GM21737 (cell line): ENCODE results near the gene FSD1L.
"Not testable (repeated sequence)": the region's sequence is repeated elsewhere in the genome, so short reads cannot be mapped to it uniquely, and the experiment has no call there.

Experiments used
- ATAC-seq: cut with Tn5 transposase; IDR thresholded peaks from one replicate; pipeline ENCODE4 v1.9.1; 2021; ENCODE audit warnings: mild to moderate bottlenecking, moderate library complexity; ENCODE audit not compliant: unreplicated experiment

The FSD1L gene

GRCh38 chr9:105483618-105484017 lies 35.8 kb downstream of the FSD1L start:
- no peak for ATAC-seq

GRCh38 chr9:105484226-105484625 lies 36.4 kb downstream of the FSD1L start:
- no peak for ATAC-seq

DNA sequence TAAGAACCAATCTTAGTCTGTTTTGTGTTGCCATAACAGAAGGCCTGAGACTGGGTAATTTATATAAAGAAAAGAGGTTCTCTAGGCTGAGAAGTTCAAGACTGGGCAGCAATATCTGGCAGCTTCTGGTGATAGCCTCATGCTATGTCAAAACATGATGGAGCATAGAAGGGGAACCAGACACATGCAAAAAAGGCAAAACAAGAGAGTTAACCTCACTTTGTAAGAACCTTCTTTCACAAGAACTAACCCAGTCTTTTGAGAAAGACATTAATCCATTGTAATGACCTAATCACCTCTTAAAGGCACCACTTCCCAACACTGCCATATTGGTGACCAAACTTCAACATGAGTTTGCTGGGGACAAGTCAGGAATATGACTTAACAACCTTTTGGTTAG lies 37.3 kb downstream of the FSD1L start:
- no peak for ATAC-seq

DNA sequence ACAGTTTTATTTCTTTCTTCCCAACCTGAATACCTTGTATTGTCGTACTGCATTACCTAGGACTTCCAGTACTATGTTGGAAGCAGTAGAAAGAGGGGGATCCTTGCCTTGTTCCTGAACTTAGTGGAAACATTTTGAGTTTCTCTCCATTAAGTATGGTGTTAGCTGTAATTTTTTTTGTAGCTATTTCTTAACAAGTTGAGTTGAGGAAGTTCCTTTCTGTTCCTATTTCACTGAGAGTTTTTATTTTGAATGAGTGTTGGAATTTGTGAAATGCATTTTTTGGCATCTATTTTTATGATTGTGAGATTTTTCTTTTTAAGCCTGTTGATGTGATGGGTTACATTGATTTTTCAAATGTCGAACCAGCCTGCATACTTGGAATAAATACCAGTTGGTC lies 49.0 kb downstream of the FSD1L start:
- no peak for ATAC-seq

DNA sequence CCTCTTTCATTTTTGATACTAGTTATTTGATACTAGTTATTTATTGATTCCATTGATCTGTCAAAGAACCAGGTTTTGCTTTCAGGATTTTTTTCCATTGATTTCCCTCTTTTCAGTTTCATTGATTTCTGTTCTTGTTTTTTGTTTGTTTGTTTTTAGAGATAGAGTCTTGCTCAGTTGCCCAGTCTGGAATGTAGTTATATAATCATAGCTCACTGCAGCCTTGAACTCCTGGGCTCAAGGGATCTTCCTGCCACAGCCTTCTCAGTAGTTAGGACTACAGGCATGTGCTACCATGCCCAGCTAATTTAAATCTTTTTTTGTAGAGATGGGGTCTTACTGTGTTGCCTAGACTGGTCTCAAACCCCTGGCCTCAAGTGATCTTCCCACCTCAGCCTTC lies 49.9 kb downstream of the FSD1L start:
- ATAC-seq = no peak

DNA sequence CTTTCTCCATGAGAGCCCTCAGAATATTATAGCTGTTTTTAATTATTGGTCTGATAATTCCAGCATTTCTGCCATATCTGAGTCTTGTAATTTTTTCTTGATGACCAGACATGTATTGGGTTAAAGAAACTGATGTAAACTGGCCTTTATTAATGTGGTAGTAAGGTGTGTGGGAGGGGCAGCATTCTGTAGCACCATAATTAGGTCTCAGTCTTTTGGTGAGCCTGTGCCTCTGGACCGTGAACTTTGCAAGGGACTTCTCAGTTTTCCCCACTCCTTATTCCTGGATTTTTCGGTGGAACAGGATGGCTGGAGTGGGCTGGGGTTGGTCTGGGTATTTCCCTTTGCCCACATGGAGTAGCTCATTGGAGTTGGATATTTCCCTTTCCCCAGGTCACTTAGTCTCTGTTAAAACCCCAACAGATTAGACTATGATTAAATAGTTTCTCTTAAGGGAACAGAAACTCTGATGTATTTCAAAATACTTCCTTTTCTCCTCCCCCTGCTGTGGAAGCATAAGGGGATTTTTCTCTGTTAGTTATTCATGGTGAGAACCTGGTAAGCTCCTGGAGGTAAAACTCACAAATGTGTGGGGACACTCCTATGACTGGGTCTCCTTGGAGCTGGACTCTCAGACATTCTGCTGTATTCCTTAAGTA lies 52.4 kb downstream of the FSD1L start:
- peak; percentile 83 for ATAC-seq

GRCh38 chr9:105501414-105501813 lies 53.6 kb downstream of the FSD1L start:
- ATAC-seq = no peak

GRCh38 chr9:105502276-105502675 lies 54.4 kb downstream of the FSD1L start:
- ATAC-seq = no peak

DNA sequence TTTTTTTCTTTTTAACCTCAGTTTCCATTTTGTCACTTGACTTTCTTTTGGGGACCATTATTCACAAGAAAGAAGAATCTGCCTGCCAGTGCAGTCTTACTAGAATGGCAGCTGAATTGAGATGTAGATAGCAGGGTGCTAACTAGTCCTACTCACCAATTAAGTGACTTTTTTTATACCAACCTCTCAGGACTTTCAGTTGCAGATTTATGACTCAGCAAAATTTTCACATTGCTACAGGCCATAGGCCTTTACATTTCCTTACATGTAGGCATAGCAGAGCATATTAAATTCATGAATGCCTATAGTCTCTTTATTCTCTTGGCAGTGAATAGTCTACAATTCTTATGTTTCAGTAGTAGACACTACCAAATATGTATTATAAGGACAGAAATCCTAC lies 56.0 kb downstream of the FSD1L start:
- ATAC-seq = no peak

DNA sequence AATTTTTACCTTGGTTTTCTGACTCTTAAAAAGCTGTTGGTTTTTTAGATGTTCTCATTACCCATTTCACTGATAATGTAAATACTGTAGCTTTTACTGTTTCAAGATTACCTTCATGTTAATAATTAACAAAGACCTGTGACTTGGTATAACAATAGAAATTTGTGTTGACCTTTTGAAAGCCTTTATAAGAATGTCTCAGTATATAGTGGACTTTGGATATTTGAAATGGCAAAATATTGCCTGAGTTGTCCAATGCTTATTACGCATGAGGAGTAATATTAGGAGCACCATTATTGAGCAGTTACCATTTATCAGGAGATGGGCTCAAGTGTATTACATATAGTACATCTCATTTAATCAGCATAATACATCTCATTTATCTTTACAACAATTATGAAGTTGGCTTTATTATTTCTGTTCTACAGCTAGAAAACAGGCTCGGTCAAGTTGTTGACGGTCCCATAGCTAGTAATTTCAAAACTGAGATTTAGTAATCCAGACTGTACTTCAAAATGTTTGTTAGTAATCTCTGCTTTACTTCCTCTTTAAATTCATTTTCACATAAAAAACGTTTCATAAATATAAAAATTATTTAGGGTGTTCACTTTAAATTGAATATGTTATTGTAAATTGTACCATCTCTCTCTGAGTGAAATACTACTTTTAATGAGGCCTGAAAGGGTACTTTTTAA lies 59.4 kb downstream of the FSD1L start:
- ATAC-seq = no peak

- ATAC-seq = no peak
These were observed 60.7 kb downstream of the FSD1L start for GRCh38 chr9:105508530-105508929.

- no peak for ATAC-seq
These were observed 62.2 kb downstream of the FSD1L start for GRCh38 chr9:105510024-105510423.

DNA sequence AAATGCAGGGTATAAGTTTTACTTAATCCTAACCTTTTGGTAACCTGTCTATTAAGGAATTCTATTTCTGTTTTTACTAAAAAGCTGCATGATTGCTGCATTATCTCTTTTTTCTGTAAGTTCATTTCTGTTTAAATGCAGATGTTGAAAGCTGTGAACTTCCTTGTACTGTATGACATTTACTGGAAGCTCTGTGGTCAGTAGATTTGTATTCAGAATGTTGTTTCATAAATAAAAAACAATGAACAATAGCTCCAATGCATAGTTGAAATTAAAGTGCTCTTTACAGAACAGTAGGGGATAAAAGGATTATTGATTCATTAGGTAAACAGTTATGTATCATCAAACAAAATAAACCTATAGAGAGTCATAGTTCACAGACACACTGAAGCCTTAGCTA lies 63.6 kb downstream of the FSD1L start:
- no peak for ATAC-seq

- ATAC-seq = no peak
These were observed 68.1 kb downstream of the FSD1L start for GRCh38 chr9:105515811-105516413.

- ATAC-seq = peak; percentile 70
These were observed 72.0 kb downstream of the FSD1L start for GRCh38 chr9:105519710-105520369.

- ATAC-seq = not testable (repeated sequence)
These were observed 73.2 kb downstream of the FSD1L start for GRCh38 chr9:105520992-105521391.

DNA sequence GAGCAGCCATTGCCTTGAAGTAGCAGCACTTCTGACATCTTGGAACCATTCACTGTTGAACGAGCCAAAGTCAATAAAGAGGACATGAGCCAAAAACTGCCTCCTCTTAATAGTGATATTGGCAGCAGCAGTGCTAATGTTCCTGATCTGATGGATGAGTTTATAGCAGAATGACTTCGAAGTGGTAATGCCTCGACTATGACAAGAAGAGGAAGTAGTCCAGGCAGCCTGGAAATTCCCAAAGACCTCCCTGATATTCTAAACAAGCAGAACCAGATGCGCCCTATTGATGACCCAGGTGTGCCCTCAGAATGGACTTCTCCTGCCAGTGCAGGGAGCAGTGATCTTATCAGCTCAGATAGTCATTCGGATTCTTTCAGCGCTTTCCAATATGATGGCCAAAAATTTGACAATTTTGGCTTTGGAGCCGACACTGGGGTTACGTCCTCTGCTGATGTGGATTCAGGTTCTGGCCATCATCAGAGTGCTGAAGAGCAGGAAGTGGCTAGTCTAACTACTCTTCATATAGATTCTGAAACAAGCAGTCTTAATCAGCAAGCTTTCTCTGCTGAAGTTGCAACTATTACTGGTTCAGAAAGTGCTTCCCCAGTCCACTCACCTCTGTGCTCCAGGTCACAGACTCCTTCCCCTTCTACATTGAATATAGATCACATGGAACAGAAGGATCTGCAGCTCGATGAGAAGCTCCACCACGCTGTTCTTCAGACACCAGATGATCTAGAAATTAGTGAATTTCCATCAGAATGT lies 75.0 kb downstream of the FSD1L start:
- peak; percentile 79 for ATAC-seq

DNA sequence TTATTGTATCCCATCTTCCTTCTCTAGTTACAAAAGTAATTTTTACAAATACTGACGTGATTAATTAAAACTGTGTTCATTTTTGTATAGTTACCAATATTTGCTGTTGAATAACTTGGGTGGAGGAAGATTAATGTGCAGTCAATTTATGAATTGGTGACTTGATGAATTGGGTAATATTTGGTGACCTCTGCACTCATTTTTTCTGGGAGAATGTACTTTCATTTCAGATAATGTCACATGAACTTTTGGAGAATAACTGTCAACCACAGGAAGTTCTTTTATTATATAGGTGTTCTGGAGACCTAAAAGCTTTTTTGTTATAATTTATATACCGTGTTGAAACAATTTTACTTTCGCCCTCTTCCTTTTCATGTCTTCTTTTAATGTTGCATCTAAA lies 83.7 kb downstream of the FSD1L start:
- ATAC-seq = no peak

DNA sequence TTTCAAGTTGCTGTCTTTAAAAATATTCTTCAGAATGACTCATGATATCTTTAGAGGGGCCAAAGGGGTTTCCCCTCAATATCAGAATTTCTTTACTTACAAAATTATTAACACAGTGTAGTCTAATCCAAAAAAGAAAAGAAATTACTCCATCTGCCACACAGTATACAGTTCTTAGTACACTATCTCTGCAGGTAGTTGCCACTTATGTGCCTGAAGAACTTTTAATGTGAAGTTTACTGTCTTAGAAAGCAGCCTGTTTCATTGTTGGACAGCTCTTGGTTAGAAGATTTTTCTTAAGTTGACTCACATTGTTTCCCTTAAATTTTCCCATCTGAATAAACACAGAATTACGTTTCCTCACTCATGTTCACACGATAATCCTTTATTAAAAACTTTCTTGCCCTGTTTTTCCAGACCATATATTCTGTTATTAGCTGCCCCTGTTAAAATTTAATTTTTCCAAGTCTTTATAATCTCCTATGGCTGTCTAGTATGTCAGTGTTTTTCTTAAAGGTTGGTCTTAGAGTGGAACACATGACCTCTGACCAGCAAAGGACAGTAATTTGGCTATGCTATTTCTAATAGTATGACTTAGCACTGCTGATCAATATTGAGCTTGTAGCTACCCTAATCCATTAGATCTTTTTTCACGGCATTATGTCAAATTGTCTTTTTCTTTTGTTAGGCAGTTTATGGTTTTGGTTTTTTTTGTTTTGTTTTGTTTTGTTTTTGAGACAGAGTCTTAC lies 88.3 kb downstream of the FSD1L start:
- ATAC-seq = peak; percentile 67

DNA sequence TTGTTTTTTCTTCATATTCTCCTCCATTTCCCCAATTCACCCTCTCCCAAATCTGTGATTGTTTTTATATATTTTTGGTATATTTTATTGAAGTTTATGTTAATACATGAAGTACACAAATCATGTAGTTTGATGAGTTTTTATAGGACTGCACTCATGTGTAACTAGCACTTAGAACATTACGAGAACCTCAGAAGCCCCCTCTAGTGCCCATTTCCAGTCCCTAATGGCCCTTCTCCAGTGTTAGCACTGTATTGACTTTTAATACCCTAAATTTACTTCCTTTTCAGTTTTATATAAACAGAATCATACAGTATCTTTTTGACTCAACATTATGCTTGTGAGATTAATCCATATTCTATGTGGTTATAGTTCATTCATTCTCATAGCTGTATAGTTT lies 91.6 kb downstream of the FSD1L start:
- ATAC-seq = no peak
